Progenitor cell of endocrine pancreas (in vitro differentiated cells): ENCODE measurements around the gene TRIM66. TPM values are rescaled to one million over a fixed set of nuclear protein-coding genes. Genes with fewer than 3 reads are reported as not detected.

Source experiments
- DNase-seq: peaks from one replicate; pipeline ENCODE4 v3.0.0; 2021; ENCODE audit warnings: low spot score; ENCODE audit not compliant: unreplicated experiment
- H3K27ac Mint-ChIP-seq: 2 replicates; pipeline ENCODE4 v1.8.0; 2021; ENCODE audit warnings: mild to moderate bottlenecking, moderate library complexity, mixed read lengths
- H3K27me3 Mint-ChIP-seq: 2 replicates; pipeline ENCODE4 v1.8.0; 2021; ENCODE audit warnings: mixed read lengths
- H3K36me3 Mint-ChIP-seq: 2 replicates; pipeline ENCODE4 v1.8.0; 2022; ENCODE audit warnings: mixed read lengths; ENCODE audit not compliant: insufficient read depth
- H3K4me1 Mint-ChIP-seq: 2 replicates; pipeline ENCODE4 v1.8.0; 2021; ENCODE audit warnings: low read depth, mixed read lengths
- H3K4me3 Mint-ChIP-seq: 2 replicates; pipeline ENCODE4 v1.8.0; 2021; ENCODE audit warnings: low read depth, mild to moderate bottlenecking, moderate library complexity, mixed read lengths
- H3K9me3 Mint-ChIP-seq: 2 replicates; pipeline ENCODE4 v1.8.0; 2021; ENCODE audit warnings: low read depth, mixed read lengths
- total RNA-seq: library from RNA; stranded (reverse); gene quantifications from 2 replicates; pipeline ENCODE4 v1.2.1, GENCODE V29; 2021
- TF ChIP-seq, protein P1 (sequence below): fragments of 200-600 bp; sonication (generic); IDR thresholded peaks from one replicate; pipeline ENCODE4 v1.5.0; 2021; ENCODE audit warnings: antibody characterized with exemption, mild to moderate bottlenecking; ENCODE audit not compliant: unreplicated experiment

The TRIM66 gene
- total RNA-seq, 1 donor from 2014 or later: 9.4 TPM

DNA sequence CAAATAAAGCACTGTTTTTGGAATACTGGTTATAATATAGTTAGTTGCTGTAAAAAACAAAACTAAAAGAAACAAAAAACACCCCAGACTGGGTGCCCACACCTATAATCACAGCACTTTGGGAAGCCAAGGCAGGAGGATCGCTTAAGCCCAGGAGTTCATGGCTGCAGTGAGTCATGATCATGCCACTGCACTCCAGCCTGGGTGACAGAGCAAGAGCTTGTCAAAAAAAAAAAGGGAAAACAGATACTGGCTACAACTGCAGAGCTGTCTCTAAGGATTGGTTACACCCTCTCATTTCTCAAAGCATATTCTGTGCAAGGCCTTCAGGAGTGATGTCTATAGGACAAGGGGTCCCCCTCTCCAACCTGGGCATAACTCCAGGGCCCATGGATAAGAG is 73.8 kb downstream of the TRIM66 start:
- Mint-ChIP-seq H3K9me3 (no peaks in the 10 kb centered on the region), H3K4me3 (no peak overlapping the region), H3K4me1 (no peaks in the 10 kb centered on the region), H3K36me3 (no peaks in the 10 kb centered on the region), H3K27ac (no peak overlapping the region), H3K27me3 (peaks cover 3% of the 10 kb centered on the region)
- TF ChIP-seq, protein P1, sequence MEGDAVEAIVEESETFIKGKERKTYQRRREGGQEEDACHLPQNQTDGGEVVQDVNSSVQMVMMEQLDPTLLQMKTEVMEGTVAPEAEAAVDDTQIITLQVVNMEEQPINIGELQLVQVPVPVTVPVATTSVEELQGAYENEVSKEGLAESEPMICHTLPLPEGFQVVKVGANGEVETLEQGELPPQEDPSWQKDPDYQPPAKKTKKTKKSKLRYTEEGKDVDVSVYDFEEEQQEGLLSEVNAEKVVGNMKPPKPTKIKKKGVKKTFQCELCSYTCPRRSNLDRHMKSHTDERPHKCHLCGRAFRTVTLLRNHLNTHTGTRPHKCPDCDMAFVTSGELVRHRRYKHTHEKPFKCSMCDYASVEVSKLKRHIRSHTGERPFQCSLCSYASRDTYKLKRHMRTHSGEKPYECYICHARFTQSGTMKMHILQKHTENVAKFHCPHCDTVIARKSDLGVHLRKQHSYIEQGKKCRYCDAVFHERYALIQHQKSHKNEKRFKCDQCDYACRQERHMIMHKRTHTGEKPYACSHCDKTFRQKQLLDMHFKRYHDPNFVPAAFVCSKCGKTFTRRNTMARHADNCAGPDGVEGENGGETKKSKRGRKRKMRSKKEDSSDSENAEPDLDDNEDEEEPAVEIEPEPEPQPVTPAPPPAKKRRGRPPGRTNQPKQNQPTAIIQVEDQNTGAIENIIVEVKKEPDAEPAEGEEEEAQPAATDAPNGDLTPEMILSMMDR: no peak
- no peak for DNase-seq

DNA sequence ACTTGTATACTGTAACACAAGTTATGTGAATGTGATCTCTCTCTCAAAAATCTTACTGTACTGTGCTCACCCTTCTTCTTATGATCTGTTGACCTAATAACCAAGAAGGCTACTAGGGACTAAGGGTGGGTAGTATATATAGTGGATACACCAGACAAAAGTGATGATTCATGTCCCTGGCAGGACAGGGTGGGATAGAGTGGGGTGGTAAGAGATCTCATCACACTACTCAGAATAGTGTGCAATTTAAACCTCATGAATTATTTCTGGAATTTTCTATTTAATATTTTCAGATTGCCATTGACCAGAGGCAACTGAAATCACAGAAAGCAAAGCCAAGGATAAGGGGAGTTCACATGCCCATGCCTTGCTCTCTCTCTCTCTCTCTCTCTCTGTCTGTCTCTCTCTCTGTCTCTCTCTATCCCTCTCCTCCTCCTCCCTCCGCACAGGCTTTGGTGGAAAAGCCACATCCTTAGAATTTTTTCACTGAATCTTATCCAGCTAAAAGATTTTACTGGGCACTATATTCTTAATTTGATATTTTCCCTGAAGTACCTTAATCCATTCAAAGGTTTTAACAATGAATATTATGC is 76.4 kb downstream of the TRIM66 start:
- H3K27me3 Mint-ChIP-seq: peaks cover 3% of the 10 kb centered on the region
- H3K4me1 Mint-ChIP-seq: no peaks in the 10 kb centered on the region
- H3K4me3 Mint-ChIP-seq: no peak overlapping the region
- no peaks in the 10 kb centered on the region for H3K9me3 Mint-ChIP-seq
- TF ChIP-seq, protein P1: no peak
- H3K36me3 Mint-ChIP-seq: no peaks in the 10 kb centered on the region
- no peak for DNase-seq
- H3K27ac Mint-ChIP-seq: no peak overlapping the region

DNA sequence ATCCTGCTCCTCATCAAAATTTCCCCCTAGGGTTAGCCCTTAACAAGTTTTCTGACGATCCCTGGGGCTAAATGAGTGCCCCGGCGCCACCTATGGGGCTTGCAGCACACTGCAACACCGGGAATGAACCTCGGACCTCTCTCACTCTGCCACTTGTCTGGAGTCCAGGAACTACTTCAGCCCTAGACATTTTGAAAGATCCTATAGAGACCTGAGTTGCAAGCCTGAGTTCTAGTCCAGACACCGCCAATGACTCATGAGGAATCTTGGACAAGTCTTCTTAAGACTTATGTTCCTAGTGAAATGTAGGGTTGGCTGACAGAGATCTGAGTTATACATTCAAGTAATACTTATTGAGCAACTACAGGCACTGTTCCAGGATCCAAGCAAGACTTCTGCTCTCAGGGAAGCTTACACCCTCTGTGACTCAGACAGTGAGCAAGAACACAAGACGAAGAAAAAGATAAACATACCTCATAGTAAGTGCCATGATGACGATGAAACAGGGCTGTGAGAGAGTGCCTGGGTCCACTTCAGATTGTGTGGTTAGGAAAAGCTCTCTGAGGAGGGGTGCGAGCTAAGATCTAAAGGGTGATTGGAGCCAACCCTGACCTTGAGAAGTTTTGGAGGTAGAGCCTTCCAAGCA is 78.3 kb downstream of the TRIM66 start:
- Mint-ChIP-seq H3K4me1 (no peaks in the 10 kb centered on the region), H3K27me3 (no peaks in the 10 kb centered on the region), H3K9me3 (no peaks in the 10 kb centered on the region), H3K36me3 (no peaks in the 10 kb centered on the region), H3K4me3 (no peak overlapping the region), H3K27ac (no peak overlapping the region)
- DNase-seq: peak; percentile 34
- TF ChIP-seq, protein P1: peak; percentile 69

DNA sequence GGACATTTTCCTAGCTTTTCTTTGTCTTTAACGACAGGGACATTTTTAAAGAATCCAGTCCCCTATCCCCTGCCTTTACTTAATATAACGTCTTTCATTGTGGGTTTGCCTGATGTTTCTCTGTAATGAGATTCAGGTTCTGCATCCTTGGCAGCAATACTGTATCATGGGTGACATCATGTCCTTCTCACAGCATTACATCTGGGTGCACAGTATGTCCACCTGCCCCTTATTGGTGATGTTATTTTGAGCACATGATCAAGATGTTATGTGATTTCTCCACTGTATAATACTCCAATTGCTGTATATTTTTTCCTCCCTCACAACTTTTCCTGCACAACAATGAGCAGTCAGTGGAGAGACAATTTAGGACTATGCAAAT is 78.8 kb downstream of the TRIM66 start:
- no peak overlapping the region for H3K4me3 Mint-ChIP-seq
- H3K9me3 Mint-ChIP-seq: no peaks in the 10 kb centered on the region
- no peaks in the 10 kb centered on the region for H3K36me3 Mint-ChIP-seq
- no peak overlapping the region for H3K27ac Mint-ChIP-seq
- H3K27me3 Mint-ChIP-seq: no peaks in the 10 kb centered on the region
- DNase-seq: no peak
- no peaks in the 10 kb centered on the region for H3K4me1 Mint-ChIP-seq
- TF ChIP-seq, protein P1: no peak

DNA sequence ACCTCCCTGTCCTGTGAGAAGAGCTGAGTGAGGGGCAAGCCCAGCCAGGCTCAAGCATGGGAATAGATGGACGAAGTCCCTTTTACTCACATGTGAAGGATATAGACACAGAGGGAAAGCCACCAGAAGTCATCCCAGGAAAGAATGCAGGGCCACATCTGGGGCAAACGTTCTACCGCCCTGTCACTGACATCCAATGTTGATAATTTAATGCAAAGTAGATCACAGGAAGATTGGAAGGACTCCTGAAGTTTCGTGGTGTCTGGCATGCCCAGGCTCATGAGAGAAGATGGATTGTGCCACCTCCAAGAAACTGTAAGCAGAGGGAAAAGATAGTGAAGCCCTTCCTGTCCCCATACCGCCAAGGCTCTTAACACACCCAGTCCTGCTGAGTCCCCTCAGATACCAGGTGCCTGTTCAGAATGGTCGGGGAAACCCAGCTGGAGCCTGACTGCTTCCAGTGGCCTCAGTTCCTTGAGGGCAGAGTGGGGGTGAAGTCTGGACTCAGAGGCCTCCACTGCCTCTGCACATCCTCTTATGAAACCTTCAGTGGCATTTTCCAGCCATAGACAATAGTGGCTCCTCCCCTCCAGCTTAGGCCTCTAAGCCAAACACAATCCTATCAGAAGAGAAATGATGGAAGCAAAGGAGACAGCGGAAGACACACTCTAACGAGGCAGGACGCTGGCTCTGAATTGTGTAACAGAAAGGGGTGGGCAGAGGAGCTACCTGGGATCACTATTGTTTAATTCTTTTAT is 80.9 kb downstream of the TRIM66 start:
- no peaks in the 10 kb centered on the region for H3K36me3 Mint-ChIP-seq
- H3K4me3 Mint-ChIP-seq: no peak overlapping the region
- no peaks in the 10 kb centered on the region for H3K9me3 Mint-ChIP-seq
- H3K4me1 Mint-ChIP-seq: no peaks in the 10 kb centered on the region
- H3K27ac Mint-ChIP-seq: no peak overlapping the region
- no peaks in the 10 kb centered on the region for H3K27me3 Mint-ChIP-seq
- TF ChIP-seq, protein P1: no peak
- no peak for DNase-seq
